Right lobe of liver (tissue), 6 donors: ENCODE measurements around the gene ATXN10. TPM values are rescaled to one million over a fixed set of nuclear protein-coding genes. Genes with fewer than 3 reads are reported as not detected.
A peak's percentile ranks its signal among the peaks of the same experiment; 100 is the strongest.

ENCODE experiments used
- ATAC-seq, 4 donors: fragments of 200-7000 bp; cut with Tn5 transposase; one replicate each; pipeline ENCODE4 v1.9.1; 2020; ENCODE audit warnings: mild to moderate bottlenecking in 4 of 4, moderate library complexity in 4 of 4
- DNase-seq, 3 donors: peaks; one replicate each; pipeline ENCODE4 v3.0.0-alpha.2; 2020
- H3K27ac ChIP-seq, 3 donors: fragments of 200-600 bp; one replicate each; pipeline ENCODE4 v1.8.0; 2022
- H3K27me3 ChIP-seq, 2 donors: fragments of 200-600 bp; one replicate each; pipeline ENCODE4 v1.8.0; 2022
- H3K36me3 ChIP-seq, 4 donors: fragments of 200-600 bp; sonication (generic) in 1 of 4; one replicate each; pipeline versions ENCODE4 v1.5.1 to v1.8.0; 2017 to 2022; ENCODE audit warnings: control low read depth in 1 of 4
- H3K4me1 ChIP-seq, 4 donors: fragments of 200-600 bp; sonication (generic) in 1 of 4; one replicate each; pipeline versions ENCODE4 v1.5.1 to v1.8.0; 2017 to 2022; ENCODE audit warnings: control low read depth in 1 of 4
- H3K4me3 ChIP-seq, 3 donors: fragments of 200-600 bp; one replicate each; pipeline ENCODE4 v1.8.0; 2022
- H3K9me3 ChIP-seq, 4 donors: fragments of 200-600 bp; sonication (generic) in 1 of 4; one replicate each; pipeline versions ENCODE4 v1.5.1 to v1.8.0; 2017 to 2022; ENCODE audit warnings: control low read depth in 1 of 4
- CTCF ChIP-seq, 4 donors: fragments of 200-600 bp in 3 of 4; fragments of 450-650 bp in 1 of 4; IDR thresholded peaks; one replicate each; pipeline versions ENCODE4 v1.5.1 to v1.8.0; 2016 to 2022; ENCODE audit warnings: antibody characterized with exemption in 4 of 4, mild to moderate bottlenecking in 2 of 4
- POLR2A ChIP-seq: fragments of 450-650 bp; IDR thresholded peaks from one replicate; pipeline ENCODE4 v1.6.1; 2017; ENCODE audit warnings: antibody characterized with exemption, mild to moderate bottlenecking
- WGBS: methylation state at CpG from one replicate; pipeline ENCODE4 v1.1.6; 2018; ENCODE audit warnings: low coverage, low lambda C conversion rate; ENCODE audit not compliant: insufficient coverage; ENCODE audit errors: missing lambda C conversion rate; 5-methylcytosine and 5-hydroxymethylcytosine counted together
- intact Hi-C, 2 donors: fragments of 100-400 bp; cut with DNase I; formaldehyde crosslinking; loops; one replicate each; pipeline versions ENCODE4 v1.11.2 to v1.14.1; 2022
- total RNA-seq, 6 experiments: library from RNA; depleted of rRNA in 2 of 6; stranded (reverse); fragments of >200 nt in 2 of 6; fragmentation: NEBNext Ultra II Directional in 3 of 6; extraction: Animal tissue kit (Norgen Biotek cat#: 25700) in 3 of 6; gene quantifications; one replicate each; pipeline versions ENCODE4 v1.1.0 to v1.2.4, GENCODE V29; 2016 to 2023
- donor health status: DM: no; HTN: yes; CAD: no.
- donor health status: DM: no; HTN: no; CAD: no.
- donor health status: DM: no; HTN: no; CAD: no.
- donor health status: DM: no; HTN: yes; CAD: no.
- donor health status: DM: no; HTN: yes; CAD: no.

ATXN10 gene
- total RNA-seq, 6 experiments from 2014 or later = 70.0 to 118 (median 84.3) TPM

- Histone ChIP-seq H3K9me3 (no peaks in the 10 kb centered on the region), H3K4me1 (peaks cover 0 to 26% (median 8%) of the 10 kb centered on the region in 4 donors), H3K36me3 (peaks cover 0 to 23% (median 4%) of the 10 kb centered on the region in 4 donors), H3K4me3 (no peak overlapping the region), H3K27ac (no peak overlapping the region), H3K27me3 (no peaks in the 10 kb centered on the region)
- 100% methylated on average over 2 of the region's 2 CpGs for WGBS
- ATAC-seq (no peak), DNase-seq (no peak)
- TF ChIP-seq POLR2A = no peak
- no peak for TF ChIP-seq CTCF (IDR thresholded peaks at IDR 0.05)
- intact Hi-C loops = no loop called here
Observed at GRCh38 chr22:45703758-45704157, 32.1 kb downstream of the ATXN10 start.

GRCh38 chr22:45704648-45705047 is 33.0 kb downstream of the ATXN10 start:
- peaks cover 0 to 35% (median 14%) of the 10 kb centered on the region in 4 donors for H3K4me1 ChIP-seq
- TF ChIP-seq CTCF (IDR thresholded peaks at IDR 0.05) = no peak
- no peak for TF ChIP-seq POLR2A
- no peaks in the 10 kb centered on the region for H3K9me3 ChIP-seq
- intact Hi-C loops = no loop called here
- H3K27me3 ChIP-seq = no peaks in the 10 kb centered on the region
- peaks cover 0 to 23% (median 4%) of the 10 kb centered on the region in 4 donors for H3K36me3 ChIP-seq
- WGBS = 95% methylated on average over 2 of the region's 2 CpGs
- DNase-seq (no peak), ATAC-seq (no peak)
- no peak overlapping the region for H3K4me3 ChIP-seq
- no peak overlapping the region for H3K27ac ChIP-seq

GRCh38 chr22:45707605-45708004 is 36.0 kb downstream of the ATXN10 start:
- Histone ChIP-seq H3K4me3 (no peak overlapping the region), H3K4me1 (peaks cover 0 to 33% (median 14%) of the 10 kb centered on the region in 4 donors), H3K36me3 (peaks cover 0 to 14% (median 4%) of the 10 kb centered on the region in 4 donors), H3K27me3 (no peaks in the 10 kb centered on the region), H3K9me3 (no peaks in the 10 kb centered on the region), H3K27ac (peak overlapping the region; percentile 37 to 79 (median 52))
- intact Hi-C loops = no loop called here
- DNase-seq (no peak), ATAC-seq (peak; percentile 50 to 82 (median 66))
- 46% methylated on average over 2 of the region's 2 CpGs for WGBS
- TF ChIP-seq CTCF (IDR thresholded peaks at IDR 0.05) (no peak), POLR2A (no peak)

- H3K4me1 ChIP-seq = peaks cover 0 to 33% (median 14%) of the 10 kb centered on the region in 4 donors
- intact Hi-C loops = no loop called here
- H3K27me3 ChIP-seq = no peaks in the 10 kb centered on the region
- H3K4me3 ChIP-seq = no peak overlapping the region
- no peaks in the 10 kb centered on the region for H3K9me3 ChIP-seq
- peak overlapping the region; percentile 21 to 79 (median 52) for H3K27ac ChIP-seq
- DNase-seq = no peak
- ATAC-seq = peak; percentile 36 to 76 (median 66)
- WGBS = 41% methylated on average over 2 of the region's 2 CpGs
- peaks cover 0 to 14% (median 2%) of the 10 kb centered on the region in 4 donors for H3K36me3 ChIP-seq
- TF ChIP-seq CTCF (IDR thresholded peaks at IDR 0.05) = no peak
- no peak for TF ChIP-seq POLR2A
Observed at GRCh38 chr22:45708145-45708544, 36.5 kb downstream of the ATXN10 start.
